Lower lobe of right lung (tissue), 2 donors: ENCODE data around the gene RBM8A. TPM values are rescaled to one million over a fixed set of nuclear protein-coding genes. Genes with fewer than 3 reads are reported as not detected.
A peak's percentile ranks its signal among the peaks of the same experiment; 100 is the strongest.

Experiments
- ATAC-seq, 2 donors: fragments of 200-7000 bp; cut with Tn5 transposase; one replicate each; pipeline ENCODE4 v1.9.1; 2020 to 2022; ENCODE audit warnings: mild to moderate bottlenecking in 2 of 2, moderate library complexity in 2 of 2
- DNase-seq: peaks from one replicate; pipeline ENCODE4 v3.0.0-alpha.2; 2020
- H3K27ac ChIP-seq: fragments of 200-600 bp; one replicate; pipeline ENCODE4 v1.8.0; 2022
- H3K27me3 ChIP-seq: fragments of 200-600 bp; one replicate; pipeline ENCODE4 v1.8.0; 2022; ENCODE audit warnings: low read depth
- H3K36me3 ChIP-seq: fragments of 200-600 bp; one replicate; pipeline ENCODE4 v1.8.0; 2022; ENCODE audit warnings: mild to moderate bottlenecking
- H3K4me1 ChIP-seq: fragments of 200-600 bp; one replicate; pipeline ENCODE4 v1.8.0; 2022
- H3K4me3 ChIP-seq: fragments of 200-600 bp; one replicate; pipeline ENCODE4 v1.8.0; 2022; ENCODE audit warnings: mild to moderate bottlenecking
- H3K9me3 ChIP-seq: fragments of 200-600 bp; one replicate; pipeline ENCODE4 v1.8.0; 2022
- CTCF ChIP-seq: fragments of 200-600 bp; IDR thresholded peaks from one replicate; pipeline ENCODE4 v1.8.0; 2022; ENCODE audit warnings: antibody characterized with exemption, mild to moderate bottlenecking
- intact Hi-C: fragments of 100-400 bp; cut with DNase I; formaldehyde crosslinking; loops from one replicate; pipeline ENCODE4 v1.11.0; 2022
- total RNA-seq: library from RNA; stranded (reverse); fragmentation: NEBNext Ultra II Directional; extraction: Animal tissue kit (Norgen Biotek cat#: 25700); gene quantifications from one replicate; pipeline ENCODE4 v1.2.1, GENCODE V29; 2021
- donor health status: DM: no; HTN: yes; CAD: no; lungs with severe emphysema.

The RBM8A gene
- total RNA-seq, 1 donor from 2014 or later: 109 TPM

GRCh38 chr1:145959333-145959732 lies 32.0 kb upstream of the RBM8A start:
- H3K27ac ChIP-seq: no peak overlapping the region
- ATAC-seq (no peak), DNase-seq (no peak)
- no peaks in the 10 kb centered on the region for H3K36me3 ChIP-seq
- no peaks in the 10 kb centered on the region for H3K9me3 ChIP-seq
- H3K4me3 ChIP-seq: no peak overlapping the region
- intact Hi-C loops: no loop called here
- peaks cover 76% of the 10 kb centered on the region for H3K4me1 ChIP-seq
- H3K27me3 ChIP-seq: no peaks in the 10 kb centered on the region
- TF ChIP-seq CTCF: no peak

- no peak for DNase-seq
- ATAC-seq: no peak
- H3K27me3 ChIP-seq: no peaks in the 10 kb centered on the region
- H3K9me3 ChIP-seq: no peaks in the 10 kb centered on the region
- intact Hi-C loops: no loop called here
- peaks cover 78% of the 10 kb centered on the region for H3K4me1 ChIP-seq
- no peak for TF ChIP-seq CTCF
- H3K27ac ChIP-seq: no peak overlapping the region
- no peaks in the 10 kb centered on the region for H3K36me3 ChIP-seq
- H3K4me3 ChIP-seq: no peak overlapping the region
These were observed 31.4 kb upstream of the RBM8A start for GRCh38 chr1:145958734-145959133.

- Histone ChIP-seq H3K36me3 (no peaks in the 10 kb centered on the region), H3K4me1 (peaks cover 68% of the 10 kb centered on the region), H3K27ac (peak within 1 kb of the TSS; percentile 96), H3K27me3 (no peaks in the 10 kb centered on the region), H3K4me3 (peak within 1 kb of the TSS; percentile 76), H3K9me3 (no peaks in the 10 kb centered on the region)
- intact Hi-C loops: no loop called here
- DNase-seq (peak; percentile 97), ATAC-seq (peak; percentile 95 to 96)
- TF ChIP-seq CTCF: no peak
These were observed 30.4 kb upstream of the RBM8A start, which contains the start of gene LIX1L for GRCh38 chr1:145957443-145958319. Gene LIX1L, minus strand, starts transcription at chr1:145958017. Its CDS starts 90 bp downstream, at chr1:145957927.

- ATAC-seq (no peak), DNase-seq (no peak)
- peak overlapping the region; percentile 96 for H3K27ac ChIP-seq
- intact Hi-C loops: no loop called here
- H3K4me3 ChIP-seq: peak overlapping the region; percentile 76
- no peaks in the 10 kb centered on the region for H3K9me3 ChIP-seq
- TF ChIP-seq CTCF: no peak
- peaks cover 60% of the 10 kb centered on the region for H3K4me1 ChIP-seq
- no peaks in the 10 kb centered on the region for H3K27me3 ChIP-seq
- no peaks in the 10 kb centered on the region for H3K36me3 ChIP-seq
These were observed 29.6 kb upstream of the RBM8A start for GRCh38 chr1:145956781-145957442.

GRCh38 chr1:145956361-145956760 lies 29.1 kb upstream of the RBM8A start:
- DNase-seq (no peak), ATAC-seq (no peak)
- no peaks in the 10 kb centered on the region for H3K9me3 ChIP-seq
- no peak for TF ChIP-seq CTCF
- no peaks in the 10 kb centered on the region for H3K36me3 ChIP-seq
- H3K4me3 ChIP-seq: peak overlapping the region; percentile 76
- peak overlapping the region; percentile 96 for H3K27ac ChIP-seq
- intact Hi-C loops: no loop called here
- no peaks in the 10 kb centered on the region for H3K27me3 ChIP-seq
- H3K4me1 ChIP-seq: peaks cover 55% of the 10 kb centered on the region
